Colonic mucosa (tissue), 4 donors: ENCODE measurements around the gene MICA. TPM values are rescaled to one million over a fixed set of nuclear protein-coding genes. Genes with fewer than 3 reads are reported as not detected.
"Not testable (repeated sequence)": the region's sequence is repeated elsewhere in the genome, so short reads cannot be mapped to it uniquely, and the experiment has no call there.

Experiments
- DNase-seq: peaks from one replicate; pipeline ENCODE4 v3.0.0-alpha.2; 2020
- H3K27ac ChIP-seq: fragments of 200-600 bp; one replicate; pipeline ENCODE4 v1.8.0; 2021
- H3K27me3 ChIP-seq: fragments of 200-600 bp; one replicate; pipeline ENCODE4 v1.8.0; 2021
- H3K36me3 ChIP-seq: fragments of 200-600 bp; one replicate; pipeline ENCODE4 v1.8.0; 2021
- H3K4me1 ChIP-seq: fragments of 200-600 bp; one replicate; pipeline ENCODE4 v1.8.0; 2021; ENCODE audit warnings: mild to moderate bottlenecking
- H3K4me3 ChIP-seq: fragments of 200-600 bp; one replicate; pipeline ENCODE4 v1.8.0; 2021
- H3K9ac ChIP-seq, 2 donors: one replicate each; pipeline ENCODE4 v1.7.0; 2013; ENCODE audit warnings: control low read depth in 2 of 2, low read depth in 2 of 2, low read length in 2 of 2
- H3K9me3 ChIP-seq: fragments of 200-600 bp; one replicate; pipeline ENCODE4 v1.8.0; 2021
- intact Hi-C: fragments of 100-400 bp; cut with DNase I; formaldehyde crosslinking; loops from one replicate; pipeline ENCODE4 v1.14.1; 2022
- total RNA-seq, 2 donors: library from RNA; stranded (reverse); fragmentation: NEBNext Ultra II Directional in 1 of 2; extraction: Animal tissue kit (Norgen Biotek cat#: 25700) in 1 of 2; gene quantifications; one replicate each; pipeline ENCODE4 v1.2.1, GENCODE V29; 2021
- TF ChIP-seq, protein P1 (sequence below): fragments of 200-600 bp; IDR thresholded peaks from one replicate; pipeline ENCODE4 v1.8.0; 2022; ENCODE audit warnings: antibody characterized with exemption, mild to moderate bottlenecking
- donor health status: healthy.
- donor health status: DM: no; HTN: no; CAD: no.
- donor health status: DM: no; HTN: no; CAD: no.

Gene MICA
- total RNA-seq, 2 donors from 2014 or later, result 15.0 to 26.7 TPM

DNA sequence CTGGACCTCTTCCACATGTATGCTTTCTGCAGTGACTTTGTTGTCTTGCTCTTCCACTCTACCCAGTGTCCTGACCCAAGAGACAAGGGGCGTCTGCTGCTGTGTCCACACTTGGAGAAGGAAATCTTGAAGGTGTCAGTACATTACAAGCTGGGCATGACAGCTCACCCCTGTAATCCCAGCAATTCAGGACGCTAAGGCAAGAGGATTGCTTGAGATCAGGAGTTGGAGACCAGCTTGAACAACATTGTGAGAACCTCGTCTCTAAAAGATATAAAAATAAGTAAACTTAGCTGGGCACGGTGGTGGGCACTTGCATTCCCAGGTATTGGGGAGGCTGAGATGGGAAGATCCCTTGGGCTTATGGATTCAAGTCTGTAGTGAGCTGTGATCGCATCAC, 40.6 kb upstream of the MICA start:
- Histone ChIP-seq H3K27me3 (no peaks in the 10 kb centered on the region), H3K4me1 (no peaks in the 10 kb centered on the region), H3K27ac (no peak overlapping the region), H3K36me3 (no peaks in the 10 kb centered on the region), H3K9ac (no peak overlapping the region), H3K9me3 (no peaks in the 10 kb centered on the region), H3K4me3 (no peak overlapping the region)
- TF ChIP-seq, protein P1, sequence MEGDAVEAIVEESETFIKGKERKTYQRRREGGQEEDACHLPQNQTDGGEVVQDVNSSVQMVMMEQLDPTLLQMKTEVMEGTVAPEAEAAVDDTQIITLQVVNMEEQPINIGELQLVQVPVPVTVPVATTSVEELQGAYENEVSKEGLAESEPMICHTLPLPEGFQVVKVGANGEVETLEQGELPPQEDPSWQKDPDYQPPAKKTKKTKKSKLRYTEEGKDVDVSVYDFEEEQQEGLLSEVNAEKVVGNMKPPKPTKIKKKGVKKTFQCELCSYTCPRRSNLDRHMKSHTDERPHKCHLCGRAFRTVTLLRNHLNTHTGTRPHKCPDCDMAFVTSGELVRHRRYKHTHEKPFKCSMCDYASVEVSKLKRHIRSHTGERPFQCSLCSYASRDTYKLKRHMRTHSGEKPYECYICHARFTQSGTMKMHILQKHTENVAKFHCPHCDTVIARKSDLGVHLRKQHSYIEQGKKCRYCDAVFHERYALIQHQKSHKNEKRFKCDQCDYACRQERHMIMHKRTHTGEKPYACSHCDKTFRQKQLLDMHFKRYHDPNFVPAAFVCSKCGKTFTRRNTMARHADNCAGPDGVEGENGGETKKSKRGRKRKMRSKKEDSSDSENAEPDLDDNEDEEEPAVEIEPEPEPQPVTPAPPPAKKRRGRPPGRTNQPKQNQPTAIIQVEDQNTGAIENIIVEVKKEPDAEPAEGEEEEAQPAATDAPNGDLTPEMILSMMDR, result no peak
- intact Hi-C loops, result no loop called here
- DNase-seq, result no peak

DNA sequence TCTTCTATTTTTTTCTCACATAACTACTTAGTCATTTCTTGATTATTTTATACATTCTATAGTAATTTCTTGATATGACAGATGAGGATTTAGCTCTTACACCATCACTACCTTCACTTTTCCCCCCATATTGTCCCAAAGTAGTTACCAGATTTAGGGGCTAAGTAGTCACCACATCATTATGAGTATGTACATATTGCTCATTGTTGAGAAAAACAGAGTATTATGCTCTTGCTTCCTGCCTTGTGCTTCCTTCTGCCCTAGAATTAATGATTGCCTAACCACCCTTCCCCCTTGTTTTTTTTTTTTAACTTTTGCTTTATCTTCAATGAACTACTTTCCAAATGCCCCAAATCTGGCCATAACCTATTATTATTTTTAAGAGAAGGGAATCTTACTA, 39.6 kb upstream of the MICA start:
- TF ChIP-seq, protein P1, result no peak
- Histone ChIP-seq H3K9ac (no peak overlapping the region), H3K4me3 (no peak overlapping the region), H3K27ac (no peak overlapping the region), H3K36me3 (no peaks in the 10 kb centered on the region), H3K27me3 (no peaks in the 10 kb centered on the region), H3K4me1 (no peaks in the 10 kb centered on the region), H3K9me3 (no peaks in the 10 kb centered on the region)
- intact Hi-C loops, result no loop called here
- no peak for DNase-seq

DNA sequence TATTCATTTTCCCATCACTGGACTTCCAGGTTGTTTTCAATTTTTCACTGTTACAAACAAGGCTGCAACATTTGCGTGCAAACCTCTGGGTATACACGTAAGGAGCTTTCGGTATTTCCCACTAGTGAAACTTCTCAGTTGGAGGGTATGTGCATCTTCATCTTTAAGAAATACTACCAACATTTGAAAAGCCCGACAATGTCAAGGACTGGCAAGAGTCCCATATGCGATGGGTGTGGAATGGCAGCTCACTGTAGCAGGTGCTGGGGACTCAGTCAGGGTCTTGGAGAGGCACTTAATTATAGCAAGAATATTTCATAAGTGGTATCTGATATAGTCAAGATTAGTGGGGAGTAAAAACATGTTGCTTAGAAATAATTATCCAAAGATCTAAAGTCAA, 37.5 kb upstream of the MICA start:
- Histone ChIP-seq H3K9me3 (no peaks in the 10 kb centered on the region), H3K9ac (no peak overlapping the region), H3K27ac (no peak overlapping the region), H3K27me3 (no peaks in the 10 kb centered on the region), H3K36me3 (no peaks in the 10 kb centered on the region), H3K4me1 (no peaks in the 10 kb centered on the region), H3K4me3 (no peak overlapping the region)
- no peak for DNase-seq
- intact Hi-C loops, result loop anchor here (2.0 to 5.0 kb wide), 3 partner anchors 99 to 229 kb away; partner anchors contain the start of gene PSORS1C2
- TF ChIP-seq, protein P1, result no peak

DNA sequence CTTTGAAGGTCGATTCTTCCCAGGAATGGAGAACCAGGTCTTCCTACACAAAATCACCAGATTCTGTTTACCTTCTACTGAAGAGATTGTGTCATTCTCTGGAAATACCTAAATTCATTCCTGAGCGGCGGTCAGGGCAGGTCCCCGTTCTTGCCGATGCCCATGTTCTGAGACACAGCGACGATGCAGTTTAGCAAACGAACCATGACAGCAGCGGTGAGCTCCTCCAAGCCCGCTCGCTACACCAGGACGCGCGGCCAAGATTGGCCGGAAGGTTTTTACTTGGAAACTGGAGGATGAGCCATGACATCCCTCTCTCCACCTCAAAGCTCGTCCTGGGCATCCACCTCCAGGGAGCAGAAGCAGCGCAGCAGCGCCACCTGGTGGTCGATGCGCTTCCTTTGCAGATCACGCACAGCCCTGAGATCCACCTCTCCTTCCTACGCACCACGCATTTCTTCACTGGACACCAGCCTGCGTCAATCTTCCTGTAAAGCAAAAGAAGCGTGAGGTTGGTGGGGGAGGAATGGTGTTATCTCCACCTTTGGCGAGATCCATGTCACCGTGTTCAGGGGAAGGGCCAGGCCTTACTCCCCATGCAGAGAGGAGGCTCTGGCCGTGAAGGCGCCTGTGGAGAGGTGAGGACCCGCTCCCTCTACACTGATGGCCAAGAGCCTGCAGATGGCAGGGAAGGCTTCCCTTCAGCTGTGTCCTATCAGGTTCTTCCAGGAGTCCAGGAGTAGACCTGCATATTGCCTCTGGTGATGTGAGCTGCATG, 36.5 kb upstream of the MICA start:
- intact Hi-C loops, result loop anchor here (2.0 to 5.0 kb wide), 3 partner anchors 100 to 230 kb away; partner anchors contain the start of gene PSORS1C2
- H3K27me3 ChIP-seq, result no peaks in the 10 kb centered on the region
- peak overlapping the region; percentile 26 to 46 for H3K9ac ChIP-seq
- H3K27ac ChIP-seq, result no peak overlapping the region
- no peaks in the 10 kb centered on the region for H3K36me3 ChIP-seq
- DNase-seq, result peak; percentile 94
- H3K4me3 ChIP-seq, result peak overlapping the region; percentile 3
- no peaks in the 10 kb centered on the region for H3K9me3 ChIP-seq
- H3K4me1 ChIP-seq, result no peaks in the 10 kb centered on the region
- TF ChIP-seq, protein P1, result peak; percentile 80

DNA sequence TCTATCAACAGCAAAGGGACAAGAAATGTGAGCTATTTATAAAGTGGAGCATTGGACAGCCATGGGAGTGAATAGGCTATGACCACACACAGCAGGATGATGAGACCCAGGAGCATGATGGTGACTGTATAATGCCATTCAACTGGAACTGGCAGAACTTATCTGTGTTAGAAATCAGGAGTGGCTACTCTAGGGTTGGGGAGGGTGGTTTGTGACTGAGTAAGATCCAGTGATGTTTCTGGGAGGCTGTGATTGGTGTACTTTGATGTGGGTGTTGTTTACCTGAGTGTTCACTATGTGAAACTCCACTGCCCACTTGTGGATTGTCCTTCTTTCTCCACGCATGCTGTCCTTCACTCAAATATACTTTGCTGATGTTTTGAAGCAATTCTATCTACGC, 34.9 kb upstream of the MICA start:
- no peak for DNase-seq
- TF ChIP-seq, protein P1, result no peak
- intact Hi-C loops, result loop anchor here (5.0 kb wide), 2 partner anchors 101 to 231 kb away; partner anchors contain the start of gene PSORS1C2

DNA sequence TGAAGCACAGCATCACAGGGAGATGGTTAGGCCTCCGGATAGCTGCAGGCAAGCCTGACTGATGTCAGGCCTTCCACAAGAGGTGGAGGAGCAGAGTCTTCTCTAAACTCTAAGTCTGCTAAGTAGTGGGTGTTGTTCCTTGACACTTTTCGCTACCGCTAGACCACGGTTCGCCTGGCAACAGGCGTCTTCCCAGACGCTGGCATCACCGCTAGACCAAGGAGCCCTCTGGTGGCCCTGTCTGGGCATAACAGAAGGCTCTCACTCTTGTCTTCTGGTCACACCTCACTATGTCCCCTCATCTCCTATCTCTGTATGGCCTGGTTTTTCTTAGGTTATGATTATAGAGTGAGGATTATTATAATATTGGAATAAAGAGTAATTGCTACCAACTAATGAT, 29.3 kb upstream of the MICA start:
- DNase-seq, H3K9me3 ChIP-seq, H3K9ac ChIP-seq, H3K27ac ChIP-seq, H3K4me3 ChIP-seq, H3K36me3 ChIP-seq, H3K4me1 ChIP-seq, intact Hi-C loops, H3K27me3 ChIP-seq: not testable (repeated sequence)

More for the DNA sequence above, 34.9 kb upstream of the MICA start:
- H3K4me3 ChIP-seq, result no peak overlapping the region
- H3K9me3 ChIP-seq, result no peaks in the 10 kb centered on the region
- no peaks in the 10 kb centered on the region for H3K4me1 ChIP-seq
- no peak overlapping the region for H3K9ac ChIP-seq
- H3K27ac ChIP-seq, result no peak overlapping the region
- no peaks in the 10 kb centered on the region for H3K27me3 ChIP-seq
- H3K36me3 ChIP-seq, result no peaks in the 10 kb centered on the region
